Measurements from ENCODE around the gene ZNF236. TPM values are rescaled to one million over a fixed set of nuclear protein-coding genes. Genes with fewer than 3 reads are reported as not detected.

The ZNF236 gene
- total RNA-seq, 1 experiment from 2014 or later, result 24.8 TPM

DNA sequence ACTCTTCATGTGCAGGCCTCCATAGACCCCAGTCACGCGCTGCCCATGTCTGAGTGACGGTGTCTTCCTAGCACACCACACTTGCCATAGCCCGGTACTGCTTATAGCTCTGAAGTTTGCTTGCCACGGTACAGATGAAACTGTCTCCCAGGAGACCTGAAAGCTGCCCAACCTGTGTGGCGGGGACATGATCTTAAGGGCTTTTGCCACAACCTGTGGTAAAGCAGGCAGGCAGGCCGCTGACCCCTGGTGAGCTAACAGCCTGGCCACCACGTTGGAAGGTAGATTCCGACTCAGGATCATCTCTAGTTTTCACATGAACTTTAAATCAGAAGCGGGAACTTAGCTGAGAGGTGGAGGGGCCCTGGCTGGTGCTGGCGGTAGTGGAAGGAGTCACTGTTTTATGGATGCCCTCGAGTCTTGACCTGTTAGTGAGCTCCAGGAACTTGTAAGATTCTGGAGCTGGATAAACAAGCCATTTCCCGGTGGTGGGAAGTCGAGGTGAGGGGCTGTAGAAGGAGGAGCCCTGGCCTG is 153.3 kb downstream of the ZNF236 start:
- no peaks in the 10 kb centered on the region for H3K9me3 ChIP-seq (ENCODE audit: low read depth, low read length, poor library complexity, severe bottlenecking)
- no peak overlapping the region for H3K27ac ChIP-seq (ENCODE audit: low read depth, low read length, poor library complexity, severe bottlenecking)
- intact Hi-C loops (cut with micrococcal nuclease; ENCODE audit: unreplicated experiment), result no loop called here
- no peak overlapping the region for H3K4me3 ChIP-seq (ENCODE audit: low read depth, low read length, poor library complexity, severe bottlenecking)
- no peaks in the 10 kb centered on the region for H3K4me1 ChIP-seq (ENCODE audit: insufficient read depth, low read length, poor library complexity, severe bottlenecking)
- TF ChIP-seq, protein P1, sequence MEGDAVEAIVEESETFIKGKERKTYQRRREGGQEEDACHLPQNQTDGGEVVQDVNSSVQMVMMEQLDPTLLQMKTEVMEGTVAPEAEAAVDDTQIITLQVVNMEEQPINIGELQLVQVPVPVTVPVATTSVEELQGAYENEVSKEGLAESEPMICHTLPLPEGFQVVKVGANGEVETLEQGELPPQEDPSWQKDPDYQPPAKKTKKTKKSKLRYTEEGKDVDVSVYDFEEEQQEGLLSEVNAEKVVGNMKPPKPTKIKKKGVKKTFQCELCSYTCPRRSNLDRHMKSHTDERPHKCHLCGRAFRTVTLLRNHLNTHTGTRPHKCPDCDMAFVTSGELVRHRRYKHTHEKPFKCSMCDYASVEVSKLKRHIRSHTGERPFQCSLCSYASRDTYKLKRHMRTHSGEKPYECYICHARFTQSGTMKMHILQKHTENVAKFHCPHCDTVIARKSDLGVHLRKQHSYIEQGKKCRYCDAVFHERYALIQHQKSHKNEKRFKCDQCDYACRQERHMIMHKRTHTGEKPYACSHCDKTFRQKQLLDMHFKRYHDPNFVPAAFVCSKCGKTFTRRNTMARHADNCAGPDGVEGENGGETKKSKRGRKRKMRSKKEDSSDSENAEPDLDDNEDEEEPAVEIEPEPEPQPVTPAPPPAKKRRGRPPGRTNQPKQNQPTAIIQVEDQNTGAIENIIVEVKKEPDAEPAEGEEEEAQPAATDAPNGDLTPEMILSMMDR (conservative IDR thresholded peaks at IDR 0.05; ENCODE audit: low read depth, low read length), result no peak
- TF ChIP-seq EZH2 (IDR thresholded peaks at IDR 0.05; ENCODE audit: borderline replicate concordance, low read depth, low read length, poor library complexity, severe bottlenecking), result no peak
- no peaks in the 10 kb centered on the region for H3K36me3 ChIP-seq (ENCODE audit: insufficient read depth, low read length, poor library complexity, severe bottlenecking)
- no peak for DNase-seq (ENCODE audit: low spot score)
- POLR2A ChIA-PET (ENCODE audit: low non-redundant PET), result no interaction called here
- no peaks in the 10 kb centered on the region for H3K27me3 ChIP-seq (replicated peaks; ENCODE audit: insufficient read depth, low read depth, low read length, poor library complexity)
- BruUV-seq (replicated peaks), result no TSS peak
- CTCF ChIA-PET, result no interaction called here

DNA sequence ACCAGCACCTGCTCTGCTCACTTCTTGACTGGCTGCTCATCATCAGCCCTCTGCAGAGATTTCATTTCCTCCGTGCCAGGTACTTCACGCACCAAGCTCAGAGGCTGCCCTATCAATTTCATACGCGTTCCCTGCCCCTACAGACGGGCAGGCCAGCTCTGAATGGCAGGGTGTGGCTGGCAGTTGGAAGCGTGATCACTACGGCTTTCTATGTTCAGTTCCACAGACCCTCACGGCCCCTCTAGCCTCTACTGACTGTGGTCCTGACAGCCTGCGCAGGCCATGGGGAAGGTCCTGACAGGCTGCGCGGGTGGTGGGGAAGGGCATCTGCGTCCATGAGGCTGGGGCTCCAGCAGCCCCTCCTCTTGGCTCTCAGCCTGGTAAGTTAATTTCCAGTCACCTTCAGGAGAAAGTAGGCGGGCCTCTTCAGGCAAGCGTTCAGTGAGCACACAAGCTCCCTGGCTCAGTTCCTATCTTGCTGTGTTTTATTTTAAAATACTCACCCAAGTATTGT is 154.8 kb downstream of the ZNF236 start:
- intact Hi-C loops (cut with micrococcal nuclease; ENCODE audit: unreplicated experiment), result no loop called here
- POLR2A ChIA-PET (ENCODE audit: low non-redundant PET), result no interaction called here
- no TSS peak for BruUV-seq (replicated peaks)

DNA sequence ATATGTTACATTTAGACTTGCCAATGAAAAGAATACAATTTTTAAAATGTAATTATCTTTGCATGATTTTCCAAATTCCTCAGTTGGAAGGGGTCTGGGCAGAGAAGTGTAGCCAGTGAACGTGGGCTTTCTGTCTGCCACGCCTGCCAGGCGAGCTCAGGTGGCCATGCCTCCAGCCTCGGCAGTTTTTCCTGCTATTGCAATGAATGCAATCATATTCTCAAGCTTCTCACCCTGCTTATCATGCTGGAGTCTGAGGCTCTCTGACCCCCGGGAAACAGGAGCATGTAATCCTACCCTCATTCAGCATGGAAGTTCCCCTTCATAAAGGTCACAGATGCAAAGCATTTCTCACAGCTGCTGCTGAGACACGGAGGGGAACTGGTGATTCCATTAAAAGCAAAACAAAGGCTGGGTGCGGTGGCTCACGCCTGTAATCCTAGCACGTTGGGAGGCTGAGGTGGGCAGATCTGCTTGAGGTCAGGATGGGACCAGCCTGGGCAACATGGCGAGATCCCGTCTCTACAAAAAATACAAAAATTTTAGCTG is 155.4 kb downstream of the ZNF236 start:
- H3K27ac ChIP-seq (ENCODE audit: low read depth, low read length, poor library complexity, severe bottlenecking), result no peak overlapping the region

More for the DNA sequence above, 154.8 kb downstream of the ZNF236 start:
- DNase-seq (ENCODE audit: low spot score), result no peak
- no peaks in the 10 kb centered on the region for H3K4me1 ChIP-seq (ENCODE audit: insufficient read depth, low read length, poor library complexity, severe bottlenecking)
- no peaks in the 10 kb centered on the region for H3K36me3 ChIP-seq (ENCODE audit: insufficient read depth, low read length, poor library complexity, severe bottlenecking)
- H3K27me3 ChIP-seq (replicated peaks; ENCODE audit: insufficient read depth, low read depth, low read length, poor library complexity), result no peaks in the 10 kb centered on the region
- no peaks in the 10 kb centered on the region for H3K9me3 ChIP-seq (ENCODE audit: low read depth, low read length, poor library complexity, severe bottlenecking)
- H3K4me3 ChIP-seq (ENCODE audit: low read depth, low read length, poor library complexity, severe bottlenecking), result no peak overlapping the region
- CTCF ChIA-PET, result no interaction called here
- TF ChIP-seq EZH2 (IDR thresholded peaks at IDR 0.05; ENCODE audit: borderline replicate concordance, low read depth, low read length, poor library complexity, severe bottlenecking), result no peak
- TF ChIP-seq, protein P1 (conservative IDR thresholded peaks at IDR 0.05; ENCODE audit: low read depth, low read length), result no peak
- no peak overlapping the region for H3K27ac ChIP-seq (ENCODE audit: low read depth, low read length, poor library complexity, severe bottlenecking)

More for the DNA sequence above, 155.4 kb downstream of the ZNF236 start:
- H3K4me3 ChIP-seq (ENCODE audit: low read depth, low read length, poor library complexity, severe bottlenecking), result no peak overlapping the region
- CTCF ChIA-PET, result no interaction called here
- POLR2A ChIA-PET (ENCODE audit: low non-redundant PET), result no interaction called here
- DNase-seq (ENCODE audit: low spot score), result no peak
- H3K4me1 ChIP-seq (ENCODE audit: insufficient read depth, low read length, poor library complexity, severe bottlenecking), result no peaks in the 10 kb centered on the region
- no peaks in the 10 kb centered on the region for H3K27me3 ChIP-seq (replicated peaks; ENCODE audit: insufficient read depth, low read depth, low read length, poor library complexity)
- H3K36me3 ChIP-seq (ENCODE audit: insufficient read depth, low read length, poor library complexity, severe bottlenecking), result no peaks in the 10 kb centered on the region
- BruUV-seq (replicated peaks), result no TSS peak
- intact Hi-C loops (cut with micrococcal nuclease; ENCODE audit: unreplicated experiment), result no loop called here
- no peak for TF ChIP-seq EZH2 (IDR thresholded peaks at IDR 0.05; ENCODE audit: borderline replicate concordance, low read depth, low read length, poor library complexity, severe bottlenecking)
- TF ChIP-seq, protein P1 (conservative IDR thresholded peaks at IDR 0.05; ENCODE audit: low read depth, low read length), result no peak
- no peaks in the 10 kb centered on the region for H3K9me3 ChIP-seq (ENCODE audit: low read depth, low read length, poor library complexity, severe bottlenecking)

Measured in A673 (cell line).